Gastroesophageal sphincter (tissue), 4 donors: ENCODE results near the gene TMEM131L. TPM values are rescaled to one million over a fixed set of nuclear protein-coding genes. Genes with fewer than 3 reads are reported as not detected.

ENCODE experiments used
- ATAC-seq: fragments of 150-250 bp; one replicate; pipeline ENCODE4 v1.9.1; 2016; ENCODE audit warnings: mild to moderate bottlenecking, moderate library complexity
- H3K27ac ChIP-seq, 4 donors: fragments of 200-600 bp; sonication (generic) in 3 of 4; 1 replicate in 3 of 4; 2 replicates in 1 of 4; pipeline ENCODE4 v1.5.1; 2016 to 2019
- H3K27me3 ChIP-seq: fragments of 200-600 bp; sonication (generic); one replicate; pipeline ENCODE4 v1.5.1; 2019
- H3K36me3 ChIP-seq, 2 donors: fragments of 200-600 bp; sonication (generic); one replicate each; pipeline ENCODE4 v1.5.1; 2019; ENCODE audit warnings: control low read depth in 1 of 2
- H3K4me1 ChIP-seq, 3 donors: fragments of 200-600 bp; sonication (generic); 1 replicate in 2 of 3; 2 replicates in 1 of 3; pipeline ENCODE4 v1.5.1; 2016 to 2019; ENCODE audit warnings: control low read depth in 2 of 3
- H3K4me3 ChIP-seq, 2 donors: fragments of 200-600 bp; sonication (generic); one replicate each; pipeline ENCODE4 v1.5.1; 2019; ENCODE audit warnings: mild to moderate bottlenecking in 1 of 2, moderate library complexity in 1 of 2
- H3K9me3 ChIP-seq, 3 donors: fragments of 200-600 bp; sonication (generic); one replicate each; pipeline ENCODE4 v1.5.1; 2017 to 2019; ENCODE audit warnings: control low read depth in 2 of 3
- EP300 ChIP-seq: sonication (generic); formaldehyde crosslinking; IDR thresholded peaks from one replicate; pipeline ENCODE4 v1.6.1; 2017; ENCODE audit warnings: antibody characterized with exemption, mild to moderate bottlenecking
- POLR2A ChIP-seq, 2 donors: fragments of 450-650 bp; IDR thresholded peaks; one replicate each; pipeline ENCODE4 v1.6.1; 2017; ENCODE audit warnings: antibody characterized with exemption in 2 of 2, mild to moderate bottlenecking in 2 of 2, moderate library complexity in 1 of 2
- POLR2AphosphoS5 ChIP-seq: sonication (generic); formaldehyde crosslinking; IDR thresholded peaks from one replicate; pipeline ENCODE4 v1.6.1; 2017; ENCODE audit warnings: antibody characterized with exemption
- WGBS, 2 donors: methylation state at CpG; one replicate each; pipeline ENCODE4 v1.1.5; 2018; ENCODE audit warnings: low coverage in 1 of 2; 5-methylcytosine and 5-hydroxymethylcytosine counted together
- total RNA-seq, 4 donors: library from RNA; depleted of rRNA; stranded (reverse); fragments of >200 nt; gene quantifications; one replicate each; pipeline ENCODE4 v1.1.0, GENCODE V29; 2016
- TF ChIP-seq, protein P1 (sequence below), 4 experiments: fragments of 200-600 bp in 2 of 4; fragments of 450-650 bp in 2 of 4; sonication (generic) in 1 of 4; IDR thresholded peaks; one replicate each; pipeline ENCODE4 v1.5.1; 2017 to 2019; ENCODE audit warnings: antibody characterized with exemption in 4 of 4, mild to moderate bottlenecking in 2 of 4, moderate library complexity in 2 of 4

The TMEM131L gene
- total RNA-seq, 4 donors from 2014 or later: 14.2 to 24.0 (median 18.4) TPM

- TF ChIP-seq POLR2AphosphoS5 (no peak), POLR2A (IDR thresholded peaks at IDR 0.05) (no peak), EP300 (no peak)
- TF ChIP-seq, protein P1, sequence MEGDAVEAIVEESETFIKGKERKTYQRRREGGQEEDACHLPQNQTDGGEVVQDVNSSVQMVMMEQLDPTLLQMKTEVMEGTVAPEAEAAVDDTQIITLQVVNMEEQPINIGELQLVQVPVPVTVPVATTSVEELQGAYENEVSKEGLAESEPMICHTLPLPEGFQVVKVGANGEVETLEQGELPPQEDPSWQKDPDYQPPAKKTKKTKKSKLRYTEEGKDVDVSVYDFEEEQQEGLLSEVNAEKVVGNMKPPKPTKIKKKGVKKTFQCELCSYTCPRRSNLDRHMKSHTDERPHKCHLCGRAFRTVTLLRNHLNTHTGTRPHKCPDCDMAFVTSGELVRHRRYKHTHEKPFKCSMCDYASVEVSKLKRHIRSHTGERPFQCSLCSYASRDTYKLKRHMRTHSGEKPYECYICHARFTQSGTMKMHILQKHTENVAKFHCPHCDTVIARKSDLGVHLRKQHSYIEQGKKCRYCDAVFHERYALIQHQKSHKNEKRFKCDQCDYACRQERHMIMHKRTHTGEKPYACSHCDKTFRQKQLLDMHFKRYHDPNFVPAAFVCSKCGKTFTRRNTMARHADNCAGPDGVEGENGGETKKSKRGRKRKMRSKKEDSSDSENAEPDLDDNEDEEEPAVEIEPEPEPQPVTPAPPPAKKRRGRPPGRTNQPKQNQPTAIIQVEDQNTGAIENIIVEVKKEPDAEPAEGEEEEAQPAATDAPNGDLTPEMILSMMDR (IDR thresholded peaks at IDR 0.05): no peak
- H3K4me1 ChIP-seq: peaks cover 0 to 24% (median 0%) of the 10 kb centered on the region in 3 donors
- H3K27me3 ChIP-seq: no peaks in the 10 kb centered on the region
- peak overlapping the region in 3 of 4 donors; percentile 59 to 72 (median 64) for H3K27ac ChIP-seq
- no peaks in the 10 kb centered on the region for H3K9me3 ChIP-seq
- WGBS, 2 donors: 79 to 85% methylated on average over 3 to 4 of the region's 4 CpGs
- H3K4me3 ChIP-seq: no peak overlapping the region
- no peaks in the 10 kb centered on the region for H3K36me3 ChIP-seq
- no peak for ATAC-seq
Observed at GRCh38 chr4:153427363-153428071, 38.6 kb upstream of the TMEM131L start.

- peak overlapping the region; percentile 55 to 72 (median 62) for H3K27ac ChIP-seq
- TF ChIP-seq EP300 (no peak), POLR2AphosphoS5 (no peak), POLR2A (IDR thresholded peaks at IDR 0.05) (no peak)
- TF ChIP-seq, protein P1 (IDR thresholded peaks at IDR 0.05): no peak
- peak; percentile 55 for ATAC-seq
Observed at GRCh38 chr4:153428941-153429475, 37.2 kb upstream of the TMEM131L start.

GRCh38 chr4:153432965-153433753, 33.0 kb upstream of the TMEM131L start:
- H3K36me3 ChIP-seq: no peaks in the 10 kb centered on the region
- ATAC-seq: peak; percentile 64
- 69 to 73% methylated on average over 7 to 12 of the region's 12 CpGs for WGBS, 2 donors
- H3K4me3 ChIP-seq: no peak overlapping the region
- no peaks in the 10 kb centered on the region for H3K27me3 ChIP-seq
- peaks cover 0 to 16% (median 0%) of the 10 kb centered on the region in 3 donors for H3K4me1 ChIP-seq
- H3K27ac ChIP-seq: peak overlapping the region in 2 of 4 donors; percentile 17 to 48
- TF ChIP-seq POLR2AphosphoS5 (peak; percentile 30), EP300 (no peak), POLR2A (IDR thresholded peaks at IDR 0.05) (no peak)
- TF ChIP-seq, protein P1 (IDR thresholded peaks at IDR 0.05): peak; percentile 25 to 72 (median 48)
- no peaks in the 10 kb centered on the region for H3K9me3 ChIP-seq

More at GRCh38 chr4:153428941-153429475, 37.2 kb upstream of the TMEM131L start:
- no peaks in the 10 kb centered on the region for H3K27me3 ChIP-seq
- no peak overlapping the region for H3K4me3 ChIP-seq
- no peaks in the 10 kb centered on the region for H3K36me3 ChIP-seq
- H3K4me1 ChIP-seq: peaks cover 0 to 24% (median 0%) of the 10 kb centered on the region in 3 donors
- no peaks in the 10 kb centered on the region for H3K9me3 ChIP-seq
- 26 to 40% methylated on average over 3 of the region's 3 CpGs for WGBS, 2 donors

DNA sequence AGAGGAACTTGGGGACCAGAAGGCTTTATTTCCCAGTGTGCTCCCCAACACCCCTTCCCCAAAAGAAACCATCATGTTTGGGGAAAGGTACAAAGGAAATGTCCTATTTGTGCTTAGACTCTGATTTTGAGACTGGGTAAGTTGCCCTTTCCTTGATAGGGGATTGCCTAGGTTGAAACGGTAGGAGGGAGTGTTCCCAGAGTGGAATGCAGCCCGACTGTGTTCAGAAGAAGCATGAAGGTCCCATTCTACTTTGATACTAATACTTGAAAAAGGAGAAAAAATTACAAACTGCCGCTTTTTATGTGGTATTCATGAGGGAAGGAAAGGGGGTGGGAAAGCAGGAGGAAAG, 32.4 kb upstream of the TMEM131L start:
- ATAC-seq: no peak

More for the DNA sequence above, 32.4 kb upstream of the TMEM131L start:
- Histone ChIP-seq H3K36me3 (no peaks in the 10 kb centered on the region), H3K4me1 (peaks cover 0 to 14% (median 0%) of the 10 kb centered on the region in 3 donors), H3K27ac (no peak overlapping the region), H3K9me3 (no peaks in the 10 kb centered on the region), H3K27me3 (no peaks in the 10 kb centered on the region), H3K4me3 (no peak overlapping the region)
- TF ChIP-seq EP300 (no peak), POLR2AphosphoS5 (no peak), POLR2A (IDR thresholded peaks at IDR 0.05) (no peak)
- TF ChIP-seq, protein P1 (IDR thresholded peaks at IDR 0.05): no peak
- 78 to 100% methylated on average over 1 to 3 of the region's 3 CpGs for WGBS, 2 donors
